Activated CD8-positive, alpha-beta T cell treated with anti-CD3 and anti-CD28 coated beads for 36 hours (primary cell): ENCODE data around the gene KLC3. TPM values are rescaled to one million over a fixed set of nuclear protein-coding genes. Genes with fewer than 3 reads are reported as not detected.

Experiments
- ATAC-seq: fragments of 200-7000 bp; cut with Tn5 transposase; one replicate; pipeline ENCODE4 v1.10.0; 2021; ENCODE audit warnings: mild to moderate bottlenecking, moderate library complexity
- CTCF ChIA-PET: fragments of 350-600 bp; sonication (Branson Sonifier 250); formaldehyde crosslinking; loops from one replicate; lab custom pipeline; 2021; ENCODE audit warnings: antibody characterized with exemption; lab: Charles Lee
- POLR2A ChIA-PET: fragments of 350-600 bp; sonication (Branson Sonifier 250); formaldehyde crosslinking; loops from one replicate; lab custom pipeline; 2021; ENCODE audit warnings: antibody characterized with exemption; lab: Charles Lee
- DNase-seq: peaks from one replicate; pipeline ENCODE4 v3.0.0-alpha.2; 2020
- H3K27ac Mint-ChIP-seq: one replicate; pipeline ENCODE4 v1.8.0; 2021; ENCODE audit warnings: mild to moderate bottlenecking, mixed read lengths
- H3K27me3 Mint-ChIP-seq: one replicate; pipeline ENCODE4 v1.8.0; 2021; ENCODE audit warnings: mixed read lengths
- H3K36me3 Mint-ChIP-seq: one replicate; pipeline ENCODE4 v1.8.0; 2021; ENCODE audit warnings: low read depth, mixed read lengths
- H3K4me1 Mint-ChIP-seq: one replicate; pipeline ENCODE4 v1.8.0; 2021; ENCODE audit warnings: low read depth, mixed read lengths
- H3K4me3 Mint-ChIP-seq: one replicate; pipeline ENCODE4 v1.8.0; 2021; ENCODE audit warnings: mild to moderate bottlenecking, moderate library complexity, mixed read lengths
- H3K9me3 Mint-ChIP-seq: one replicate; pipeline ENCODE4 v1.8.0; 2021; ENCODE audit warnings: mixed read lengths
- intact Hi-C: fragments of 100-400 bp; cut with micrococcal nuclease; formaldehyde crosslinking; loops from one replicate; pipeline ENCODE4 v1.10.0; 2022
- total RNA-seq, 2 experiments: library from RNA; stranded (reverse); gene quantifications; one replicate each; pipeline ENCODE4 v1.2.3, GENCODE V29; 2021
- TF ChIP-seq, protein P1 (sequence below): fragments of 200-600 bp; IDR thresholded peaks from one replicate; pipeline ENCODE4 v1.8.0; 2022; ENCODE audit warnings: antibody characterized with exemption, mild to moderate bottlenecking

The KLC3 gene
- total RNA-seq, 2 experiments from 2014 or later, result not detected

DNA sequence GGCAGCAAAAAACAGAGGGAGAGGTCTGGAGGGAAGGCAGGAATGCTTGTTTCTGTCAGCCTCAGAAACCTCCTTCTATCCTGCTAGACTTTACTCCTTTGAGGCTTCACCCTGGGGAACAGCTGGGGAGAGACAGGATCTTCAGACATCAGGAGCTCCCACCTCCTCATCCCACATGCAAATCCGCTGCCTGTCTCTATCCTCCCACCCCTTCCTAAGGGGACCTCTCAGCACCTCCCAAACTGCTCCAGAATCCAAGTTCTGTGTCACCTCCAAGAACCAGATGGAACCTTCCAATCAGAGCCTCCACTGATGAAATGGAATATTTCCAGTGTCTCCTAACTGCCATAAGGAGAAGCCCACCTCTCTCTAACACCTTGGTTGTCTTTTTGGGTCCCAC lies 39.6 kb downstream of the KLC3 start:
- TF ChIP-seq, protein P1, sequence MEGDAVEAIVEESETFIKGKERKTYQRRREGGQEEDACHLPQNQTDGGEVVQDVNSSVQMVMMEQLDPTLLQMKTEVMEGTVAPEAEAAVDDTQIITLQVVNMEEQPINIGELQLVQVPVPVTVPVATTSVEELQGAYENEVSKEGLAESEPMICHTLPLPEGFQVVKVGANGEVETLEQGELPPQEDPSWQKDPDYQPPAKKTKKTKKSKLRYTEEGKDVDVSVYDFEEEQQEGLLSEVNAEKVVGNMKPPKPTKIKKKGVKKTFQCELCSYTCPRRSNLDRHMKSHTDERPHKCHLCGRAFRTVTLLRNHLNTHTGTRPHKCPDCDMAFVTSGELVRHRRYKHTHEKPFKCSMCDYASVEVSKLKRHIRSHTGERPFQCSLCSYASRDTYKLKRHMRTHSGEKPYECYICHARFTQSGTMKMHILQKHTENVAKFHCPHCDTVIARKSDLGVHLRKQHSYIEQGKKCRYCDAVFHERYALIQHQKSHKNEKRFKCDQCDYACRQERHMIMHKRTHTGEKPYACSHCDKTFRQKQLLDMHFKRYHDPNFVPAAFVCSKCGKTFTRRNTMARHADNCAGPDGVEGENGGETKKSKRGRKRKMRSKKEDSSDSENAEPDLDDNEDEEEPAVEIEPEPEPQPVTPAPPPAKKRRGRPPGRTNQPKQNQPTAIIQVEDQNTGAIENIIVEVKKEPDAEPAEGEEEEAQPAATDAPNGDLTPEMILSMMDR, result no peak
- Mint-ChIP-seq H3K36me3 (no peaks in the 10 kb centered on the region), H3K27me3 (peaks cover 4% of the 10 kb centered on the region), H3K9me3 (no peaks in the 10 kb centered on the region), H3K27ac (no peak overlapping the region), H3K4me3 (no peak overlapping the region), H3K4me1 (no peaks in the 10 kb centered on the region)
- ChIA-PET POLR2A (no interaction called here), CTCF (no interaction called here)
- intact Hi-C loops, result no loop called here
- ATAC-seq (no peak), DNase-seq (no peak)

DNA sequence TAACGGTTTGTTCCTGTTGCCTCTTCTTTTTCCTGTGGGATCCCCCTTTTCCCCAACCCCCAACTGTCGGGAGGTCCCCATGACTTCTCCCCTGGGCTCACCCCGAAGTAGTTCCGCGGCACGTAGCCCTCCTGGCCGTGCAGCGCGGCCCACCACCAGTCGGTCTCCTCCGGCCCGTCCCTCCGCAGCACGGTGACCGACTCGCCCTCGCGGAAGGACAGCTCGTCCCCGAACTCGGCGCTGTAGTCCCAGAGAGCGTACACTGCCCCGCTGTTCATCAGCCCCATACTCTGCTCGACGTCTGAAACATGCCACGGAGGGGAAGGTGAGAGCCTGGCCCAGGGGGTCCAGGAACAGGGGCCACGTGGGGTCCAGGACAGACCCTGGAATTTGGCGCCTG lies 41.9 kb downstream of the KLC3 start:
- peaks cover 18% of the 10 kb centered on the region for H3K27me3 Mint-ChIP-seq
- ATAC-seq, result no peak
- H3K36me3 Mint-ChIP-seq, result no peaks in the 10 kb centered on the region
- CTCF ChIA-PET, result no interaction called here
- TF ChIP-seq, protein P1, result no peak
- no peak overlapping the region for H3K27ac Mint-ChIP-seq
- intact Hi-C loops, result no loop called here
- no peak for DNase-seq
- H3K4me3 Mint-ChIP-seq, result no peak overlapping the region
- H3K4me1 Mint-ChIP-seq, result no peaks in the 10 kb centered on the region
- no peaks in the 10 kb centered on the region for H3K9me3 Mint-ChIP-seq
- POLR2A ChIA-PET, result no interaction called here

DNA sequence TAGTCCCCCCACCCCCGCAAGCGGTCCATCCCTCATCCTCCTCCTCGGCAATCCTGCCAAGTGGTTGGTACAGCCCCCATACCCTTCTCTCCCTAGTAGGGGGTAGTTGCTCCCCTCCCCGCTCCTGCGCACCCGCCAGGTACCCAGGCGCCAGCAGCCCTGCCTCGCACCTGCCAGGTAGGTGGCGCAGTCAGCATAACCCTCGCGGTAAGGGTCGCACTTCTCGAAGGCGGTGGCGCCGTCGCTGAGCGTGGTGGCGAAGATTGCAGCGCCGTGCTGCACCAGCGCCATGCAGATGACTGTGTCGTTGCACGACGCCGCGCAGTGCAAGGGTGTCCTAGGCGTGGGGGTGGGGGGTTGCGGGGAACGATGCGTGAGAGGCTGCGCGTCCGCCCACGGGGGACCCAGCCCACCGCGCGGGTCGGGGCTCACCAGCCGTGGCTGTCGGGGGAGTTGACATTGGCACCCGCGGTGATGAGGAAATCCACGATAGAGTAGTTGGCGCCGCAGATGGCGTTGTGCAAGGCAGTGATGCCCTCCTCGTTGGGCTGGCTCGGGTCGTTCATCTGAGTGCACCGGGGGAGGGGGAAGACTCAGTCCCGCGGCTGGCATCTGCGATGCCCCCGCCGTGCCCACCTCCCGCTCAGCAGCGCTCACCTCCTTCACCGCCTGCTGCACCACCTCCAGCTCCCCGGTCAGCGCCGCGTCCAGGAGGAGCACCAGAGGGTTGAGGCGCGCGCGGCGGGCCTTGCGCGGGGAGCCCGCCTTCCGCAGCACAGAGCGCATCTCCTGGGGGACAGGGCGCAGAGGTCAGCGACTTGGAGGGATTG lies 45.1 kb downstream of the KLC3 start:
- CTCF ChIA-PET, result no interaction called here
- Mint-ChIP-seq H3K4me3 (no peak overlapping the region), H3K9me3 (no peaks in the 10 kb centered on the region), H3K27me3 (peaks cover 22% of the 10 kb centered on the region), H3K27ac (no peak overlapping the region), H3K36me3 (no peaks in the 10 kb centered on the region), H3K4me1 (no peaks in the 10 kb centered on the region)
- POLR2A ChIA-PET, result interaction anchor here (1.0 kb wide), 1 partner anchor 249 kb away, joined by 3 read pairs; no protein-coding TSS in a partner anchor
- no peak for DNase-seq
- intact Hi-C loops, result no loop called here
- ATAC-seq, result no peak
- TF ChIP-seq, protein P1, result no peak

DNA sequence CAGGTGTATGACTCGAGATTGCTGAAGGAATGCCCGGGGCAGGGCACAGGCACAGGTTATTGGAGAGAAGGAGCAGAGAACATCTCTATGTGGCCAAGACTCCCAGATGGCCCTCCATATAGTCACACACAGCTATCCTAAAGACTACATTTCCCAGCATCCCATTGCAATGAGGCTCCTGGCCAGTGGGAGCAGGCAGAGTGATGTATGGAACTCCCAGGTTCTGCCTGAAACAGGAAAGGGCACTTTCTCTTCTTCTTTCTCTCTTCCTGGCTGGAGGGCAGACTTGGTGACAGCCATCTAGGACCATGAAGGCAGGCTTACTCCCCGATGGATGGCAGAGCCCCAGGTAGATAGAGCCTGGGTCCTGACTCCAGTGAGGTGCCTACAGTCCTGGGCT lies 50.8 kb downstream of the KLC3 start:
- no peaks in the 10 kb centered on the region for H3K9me3 Mint-ChIP-seq
- no peak overlapping the region for H3K27ac Mint-ChIP-seq
- POLR2A ChIA-PET, result no interaction called here
- no peaks in the 10 kb centered on the region for H3K36me3 Mint-ChIP-seq
- CTCF ChIA-PET, result no interaction called here
- TF ChIP-seq, protein P1, result no peak
- H3K4me3 Mint-ChIP-seq, result no peak overlapping the region
- DNase-seq (no peak), ATAC-seq (no peak)
- H3K4me1 Mint-ChIP-seq, result no peaks in the 10 kb centered on the region
- peaks cover 12% of the 10 kb centered on the region for H3K27me3 Mint-ChIP-seq
- intact Hi-C loops, result no loop called here

DNA sequence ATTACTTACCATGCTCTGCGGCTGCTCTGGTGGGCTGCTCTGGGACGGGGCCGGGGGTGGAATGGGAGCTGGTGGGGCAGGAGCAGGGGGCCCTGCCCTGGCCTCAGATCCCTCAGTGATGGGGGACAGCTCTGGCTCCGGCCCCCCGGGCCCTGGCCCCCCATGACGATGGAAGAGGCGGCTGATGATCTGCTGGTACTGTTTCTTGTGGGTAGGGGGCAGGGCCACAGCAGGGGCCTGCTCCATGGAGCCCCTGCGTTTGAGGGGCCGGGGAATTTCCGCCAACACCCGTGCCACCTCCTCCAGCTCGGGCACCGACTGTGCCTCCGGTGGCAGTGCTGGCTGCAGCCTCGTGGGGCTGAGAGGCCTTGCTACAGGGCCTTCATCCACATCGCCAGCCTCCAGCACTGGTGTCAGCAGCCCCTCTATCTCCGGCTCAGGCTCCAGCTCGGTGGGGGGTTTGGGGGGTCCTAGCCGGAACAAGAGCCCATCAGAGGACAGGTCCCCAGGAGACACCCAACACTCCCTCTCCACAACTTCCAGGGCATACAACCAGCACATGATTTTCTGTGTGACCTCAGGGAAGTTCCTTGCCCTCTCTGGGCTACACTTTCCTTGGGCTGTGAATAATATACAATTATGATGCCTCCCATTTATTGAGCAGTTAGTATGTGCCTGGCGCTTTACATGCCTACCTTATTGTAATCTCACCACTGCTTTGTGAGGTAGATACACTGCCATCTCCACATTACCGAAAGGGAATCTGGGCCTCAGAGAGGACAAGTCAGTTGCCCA lies 51.5 kb downstream of the KLC3 start:
- peaks cover 3% of the 10 kb centered on the region for H3K4me1 Mint-ChIP-seq
- ATAC-seq (no peak), DNase-seq (no peak)
- TF ChIP-seq, protein P1, result no peak
- peaks cover 15% of the 10 kb centered on the region for H3K27me3 Mint-ChIP-seq
- H3K36me3 Mint-ChIP-seq, result no peaks in the 10 kb centered on the region
- intact Hi-C loops, result no loop called here
- CTCF ChIA-PET, result no interaction called here
- no peaks in the 10 kb centered on the region for H3K9me3 Mint-ChIP-seq
- H3K4me3 Mint-ChIP-seq, result no peak overlapping the region
- POLR2A ChIA-PET, result no interaction called here
- no peak overlapping the region for H3K27ac Mint-ChIP-seq
